Activated T-cell treated with anti-CD3 and anti-CD28 coated beads, Interleukin-2, amount 50 U/mL, for 24 hours (primary cell): ENCODE measurements around the gene IFNA7.

ENCODE experiments used
- DNase-seq: peaks from one replicate; pipeline ENCODE4 v3.0.0-alpha.2; 2020
- H3K27ac Mint-ChIP-seq: 2 replicates; pipeline ENCODE4 v1.8.0; 2020; ENCODE audit warnings: mild to moderate bottlenecking, mixed read lengths
- H3K27me3 Mint-ChIP-seq: 2 replicates; pipeline ENCODE4 v1.8.0; 2020; ENCODE audit warnings: mixed read lengths
- H3K36me3 Mint-ChIP-seq: 2 replicates; pipeline ENCODE4 v1.8.0; 2020; ENCODE audit warnings: low read depth, mixed read lengths
- H3K4me1 Mint-ChIP-seq: 2 replicates; pipeline ENCODE4 v1.8.0; 2020; ENCODE audit warnings: low read depth, mixed read lengths
- H3K4me3 Mint-ChIP-seq: 2 replicates; pipeline ENCODE4 v1.8.0; 2020; ENCODE audit warnings: mild to moderate bottlenecking, moderate library complexity, mixed read lengths
- H3K9me3 Mint-ChIP-seq: 2 replicates; pipeline ENCODE4 v1.8.0; 2020; ENCODE audit warnings: mixed read lengths

Gene IFNA7

GRCh38 chr9:21153336-21154017 is 48.5 kb downstream of the IFNA7 start:
- peaks cover 6% of the 10 kb centered on the region for H3K9me3 Mint-ChIP-seq
- peaks cover 6% of the 10 kb centered on the region for H3K4me1 Mint-ChIP-seq
- peaks cover 12% of the 10 kb centered on the region for H3K27me3 Mint-ChIP-seq
- no peak overlapping the region for H3K27ac Mint-ChIP-seq
- H3K4me3 Mint-ChIP-seq: no peak overlapping the region
- DNase-seq: no peak
- H3K36me3 Mint-ChIP-seq: no peaks in the 10 kb centered on the region
